Osteocyte (in vitro differentiated cells): ENCODE results near the gene COX5A. TPM values are rescaled to one million over a fixed set of nuclear protein-coding genes. Genes with fewer than 3 reads are reported as not detected.
"Not testable (repeated sequence)": the region's sequence is repeated elsewhere in the genome, so short reads cannot be mapped to it uniquely, and the experiment has no call there.

Experiments used
- DNase-seq: peaks from one replicate; pipeline ENCODE4 v3.0.0; 2021; ENCODE audit warnings: mixed read lengths; ENCODE audit not compliant: unreplicated experiment; ENCODE audit errors: extremely low spot score
- H3K27ac Mint-ChIP-seq: one replicate; pipeline ENCODE4 v1.8.0; 2021; ENCODE audit warnings: mild to moderate bottlenecking, mixed read lengths; ENCODE audit not compliant: unreplicated experiment
- H3K27me3 Mint-ChIP-seq: one replicate; pipeline ENCODE4 v1.8.0; 2021; ENCODE audit warnings: mixed read lengths; ENCODE audit not compliant: unreplicated experiment
- H3K36me3 Mint-ChIP-seq: one replicate; pipeline ENCODE4 v1.8.0; 2021; ENCODE audit warnings: mixed read lengths; ENCODE audit not compliant: unreplicated experiment
- H3K4me1 Mint-ChIP-seq: one replicate; pipeline ENCODE4 v1.8.0; 2021; ENCODE audit warnings: mixed read lengths; ENCODE audit not compliant: unreplicated experiment
- H3K4me3 Mint-ChIP-seq: one replicate; pipeline ENCODE4 v1.8.0; 2021; ENCODE audit warnings: mild to moderate bottlenecking, moderate library complexity, mixed read lengths; ENCODE audit not compliant: unreplicated experiment
- H3K9me3 Mint-ChIP-seq: one replicate; pipeline ENCODE4 v1.8.0; 2021; ENCODE audit warnings: mixed read lengths; ENCODE audit not compliant: unreplicated experiment
- total RNA-seq: library from RNA; stranded (reverse); gene quantifications from 2 replicates; pipeline ENCODE4 v1.2.1, GENCODE V29; 2021
- TF ChIP-seq, protein P1 (sequence below): fragments of 200-600 bp; sonication (generic); IDR thresholded peaks from 2 replicates; pipeline ENCODE4 v1.5.0; 2021; ENCODE audit warnings: antibody characterized with exemption, mild to moderate bottlenecking, moderate library complexity

The COX5A gene
- total RNA-seq, 1 donor from 2014 or later = 154 TPM

DNA sequence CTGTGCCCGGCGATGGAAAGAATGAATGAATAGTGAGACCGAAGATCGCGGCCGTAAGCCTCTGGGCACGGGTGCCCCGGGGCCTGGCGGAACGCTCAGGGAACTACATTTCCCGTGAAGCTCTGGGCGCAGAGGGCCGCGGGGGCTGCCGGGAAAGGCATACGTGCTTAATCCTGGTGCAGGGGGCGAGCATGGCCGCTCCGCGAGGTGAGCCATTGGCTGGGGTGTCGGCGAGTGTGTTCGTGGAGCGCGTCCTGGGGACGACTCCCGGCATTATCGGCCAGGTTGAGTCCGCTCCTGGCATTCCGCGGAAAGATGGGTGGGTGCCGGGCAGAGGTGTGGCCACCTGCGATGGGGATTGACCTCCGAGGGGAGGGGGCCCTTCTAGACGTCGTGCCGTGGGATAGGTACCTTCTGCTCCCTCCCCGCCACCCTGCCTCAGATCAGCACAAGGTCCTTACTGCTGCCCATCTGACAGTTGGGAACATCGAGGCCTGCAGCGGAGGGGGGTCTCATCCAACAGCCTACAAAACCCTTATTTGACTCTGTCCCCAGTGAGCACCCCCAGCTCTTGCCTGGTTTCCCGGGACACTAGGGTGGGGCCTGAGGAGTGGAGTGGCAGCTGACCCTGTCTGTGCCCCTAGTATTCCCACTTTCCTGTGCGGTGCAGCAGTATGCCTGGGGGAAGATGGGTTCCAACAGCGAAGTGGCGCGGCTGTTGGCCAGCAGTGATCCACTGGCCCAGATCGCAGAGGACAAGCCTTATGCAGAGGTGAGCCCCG lies 47.8 kb downstream of the COX5A start, which contains the start of gene MPI:
MPI (plus strand) TSS at position 160 of the 782 bp plus-strand sequence; CDS start at position 192, 32 bp downstream.
- H3K4me1 Mint-ChIP-seq = peaks cover 22% of the 10 kb centered on the region
- DNase-seq = peak; percentile 92
- H3K36me3 Mint-ChIP-seq = peaks cover 14% of the 10 kb centered on the region
- peak within 1 kb of the TSS; percentile 85 for H3K27ac Mint-ChIP-seq
- no peaks in the 10 kb centered on the region for H3K9me3 Mint-ChIP-seq
- no peaks in the 10 kb centered on the region for H3K27me3 Mint-ChIP-seq
- peak within 1 kb of the TSS; percentile 90 for H3K4me3 Mint-ChIP-seq
- TF ChIP-seq, protein P1, sequence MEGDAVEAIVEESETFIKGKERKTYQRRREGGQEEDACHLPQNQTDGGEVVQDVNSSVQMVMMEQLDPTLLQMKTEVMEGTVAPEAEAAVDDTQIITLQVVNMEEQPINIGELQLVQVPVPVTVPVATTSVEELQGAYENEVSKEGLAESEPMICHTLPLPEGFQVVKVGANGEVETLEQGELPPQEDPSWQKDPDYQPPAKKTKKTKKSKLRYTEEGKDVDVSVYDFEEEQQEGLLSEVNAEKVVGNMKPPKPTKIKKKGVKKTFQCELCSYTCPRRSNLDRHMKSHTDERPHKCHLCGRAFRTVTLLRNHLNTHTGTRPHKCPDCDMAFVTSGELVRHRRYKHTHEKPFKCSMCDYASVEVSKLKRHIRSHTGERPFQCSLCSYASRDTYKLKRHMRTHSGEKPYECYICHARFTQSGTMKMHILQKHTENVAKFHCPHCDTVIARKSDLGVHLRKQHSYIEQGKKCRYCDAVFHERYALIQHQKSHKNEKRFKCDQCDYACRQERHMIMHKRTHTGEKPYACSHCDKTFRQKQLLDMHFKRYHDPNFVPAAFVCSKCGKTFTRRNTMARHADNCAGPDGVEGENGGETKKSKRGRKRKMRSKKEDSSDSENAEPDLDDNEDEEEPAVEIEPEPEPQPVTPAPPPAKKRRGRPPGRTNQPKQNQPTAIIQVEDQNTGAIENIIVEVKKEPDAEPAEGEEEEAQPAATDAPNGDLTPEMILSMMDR = no peak

DNA sequence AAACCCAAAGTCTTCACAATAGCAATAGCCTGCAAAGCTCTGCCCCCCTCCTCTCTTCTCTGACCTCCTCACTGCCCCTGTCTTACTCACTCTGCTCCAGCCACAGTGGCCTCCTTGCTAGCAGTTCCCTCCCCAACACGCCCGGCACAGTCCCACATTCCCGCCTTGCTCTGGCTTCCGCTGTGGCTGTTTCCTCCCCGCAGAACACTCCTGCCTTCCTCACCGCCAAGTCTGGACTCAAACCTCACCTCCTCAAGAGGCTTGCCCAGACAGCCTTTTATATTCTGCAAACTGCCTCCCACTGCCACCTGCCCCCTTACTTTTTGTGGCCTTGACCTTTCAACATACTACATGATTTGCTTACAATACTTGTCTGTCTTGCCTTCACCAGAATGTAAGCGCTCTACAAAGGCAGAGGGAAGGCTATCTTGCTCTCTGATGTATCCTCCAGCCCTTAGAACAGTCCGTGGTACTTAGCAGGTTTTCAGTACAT lies 48.4 kb downstream of the COX5A start:
- Mint-ChIP-seq H3K4me3 (peak overlapping the region; percentile 90), H3K27me3 (no peaks in the 10 kb centered on the region), H3K4me1 (peaks cover 22% of the 10 kb centered on the region), H3K9me3 (no peaks in the 10 kb centered on the region), H3K27ac (peak overlapping the region; percentile 85), H3K36me3 (peaks cover 14% of the 10 kb centered on the region)
- TF ChIP-seq, protein P1 = no peak
- DNase-seq = no peak

DNA sequence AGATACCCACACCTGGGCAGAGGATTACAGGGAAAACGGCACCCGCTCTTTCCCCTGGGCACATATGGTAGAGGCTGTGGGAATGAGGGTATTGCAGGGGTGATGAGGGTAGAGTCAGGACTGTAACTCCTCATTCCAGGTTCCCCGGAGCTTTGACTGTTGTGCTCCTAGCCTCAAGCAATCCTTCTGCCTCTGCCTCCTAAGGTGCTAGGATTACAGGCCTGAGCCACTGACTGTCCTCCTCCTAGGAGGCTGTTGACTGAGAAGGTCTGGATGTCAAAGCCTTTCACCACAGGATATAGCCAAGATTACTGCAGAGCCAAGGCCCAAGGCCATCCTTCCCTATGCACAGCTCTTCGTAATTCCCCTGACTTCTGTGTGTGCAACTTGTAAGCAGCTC lies 49.2 kb downstream of the COX5A start:
- Mint-ChIP-seq H3K4me3 (no peak overlapping the region), H3K9me3 (no peaks in the 10 kb centered on the region), H3K4me1 (peaks cover 22% of the 10 kb centered on the region), H3K27me3 (no peaks in the 10 kb centered on the region), H3K27ac (no peak overlapping the region), H3K36me3 (peaks cover 13% of the 10 kb centered on the region)
- DNase-seq = no peak
- TF ChIP-seq, protein P1 = no peak

DNA sequence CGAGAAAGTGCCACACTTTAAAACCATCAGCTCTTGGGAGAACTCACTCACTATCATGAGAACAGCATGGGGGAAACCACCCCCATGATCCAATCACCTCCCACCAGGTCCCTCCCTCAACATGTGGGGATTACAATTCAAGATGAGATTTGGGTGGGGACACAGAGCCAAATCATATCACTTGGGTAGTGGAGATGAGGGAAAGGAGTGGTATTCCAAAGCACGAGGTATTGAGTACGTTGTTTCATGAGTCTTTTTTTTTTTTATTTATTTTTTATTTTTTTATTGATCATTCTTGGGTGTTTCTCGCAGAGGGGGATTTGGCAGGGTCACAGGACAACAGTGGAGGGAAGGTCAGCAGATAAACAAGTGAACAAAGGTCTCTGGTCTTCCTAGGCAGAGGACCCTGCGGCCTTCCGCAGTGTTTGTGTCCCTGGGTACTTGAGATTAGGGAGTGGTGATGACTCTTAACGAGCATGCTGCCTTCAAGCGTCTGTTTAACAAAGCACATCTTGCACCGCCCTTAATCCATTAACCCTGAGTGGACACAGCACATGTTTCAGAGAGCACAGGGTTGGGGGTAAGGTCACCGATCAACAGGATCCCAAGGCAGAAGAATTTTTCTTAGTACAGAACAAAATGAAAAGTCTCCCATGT lies 50.2 kb downstream of the COX5A start:
- not testable (repeated sequence) for H3K36me3 Mint-ChIP-seq, DNase-seq, H3K9me3 Mint-ChIP-seq, H3K27ac Mint-ChIP-seq, H3K27me3 Mint-ChIP-seq, H3K4me3 Mint-ChIP-seq
- peaks cover 18% of the 10 kb centered on the region for H3K4me1 Mint-ChIP-seq

DNA sequence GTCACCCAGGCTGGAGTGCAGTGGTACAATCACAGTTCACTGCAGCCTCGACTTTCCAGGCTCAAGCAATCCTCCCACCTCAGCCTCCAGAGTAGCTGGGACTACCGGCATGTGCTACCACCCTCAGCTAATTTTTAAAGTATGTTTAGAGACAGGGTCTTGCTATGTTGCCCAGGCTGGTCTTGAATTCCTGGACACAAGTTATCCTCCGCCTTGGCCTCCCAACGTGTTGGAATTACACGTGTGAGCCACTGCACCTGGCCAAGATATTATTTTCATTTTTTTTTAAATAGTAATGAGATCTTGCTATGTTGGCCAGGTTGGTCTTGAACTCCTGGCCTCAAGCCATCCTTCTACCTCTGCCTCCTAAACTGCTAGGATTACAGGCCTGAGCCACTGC lies 52.4 kb downstream of the COX5A start:
- Mint-ChIP-seq H3K4me1 (peaks cover 12% of the 10 kb centered on the region), H3K27me3 (no peaks in the 10 kb centered on the region), H3K9me3 (no peaks in the 10 kb centered on the region), H3K27ac (no peak overlapping the region), H3K4me3 (no peak overlapping the region), H3K36me3 (no peaks in the 10 kb centered on the region)
- no peak for DNase-seq
- TF ChIP-seq, protein P1 = no peak
